Measurements from ENCODE around the gene YES1. TPM values are rescaled to one million over a fixed set of nuclear protein-coding genes. Genes with fewer than 3 reads are reported as not detected.

The YES1 gene
- total RNA-seq, 1 experiment from 2014 or later = 61.2 TPM

DNA sequence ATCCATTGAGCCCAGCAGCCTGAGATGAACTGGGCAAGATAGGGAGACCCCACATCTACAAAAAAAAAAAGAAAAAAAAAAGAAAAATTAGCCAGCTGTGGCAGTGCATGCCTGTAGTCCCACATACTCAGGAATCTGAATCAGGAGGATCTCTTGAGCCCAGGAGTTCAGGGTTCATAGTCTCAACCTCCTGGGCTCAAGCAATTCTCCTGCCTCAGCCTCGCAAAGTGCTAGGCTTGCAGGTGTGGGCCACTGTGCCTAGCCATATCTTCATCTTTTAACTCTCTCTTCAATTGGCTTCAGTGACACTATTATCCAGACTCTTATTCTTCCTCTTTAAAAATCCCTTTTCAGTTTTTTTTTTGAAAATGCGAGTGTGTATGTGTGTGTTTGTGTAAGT, 28.5 kb upstream of the YES1 start:
- TF ChIP-seq, protein P1, sequence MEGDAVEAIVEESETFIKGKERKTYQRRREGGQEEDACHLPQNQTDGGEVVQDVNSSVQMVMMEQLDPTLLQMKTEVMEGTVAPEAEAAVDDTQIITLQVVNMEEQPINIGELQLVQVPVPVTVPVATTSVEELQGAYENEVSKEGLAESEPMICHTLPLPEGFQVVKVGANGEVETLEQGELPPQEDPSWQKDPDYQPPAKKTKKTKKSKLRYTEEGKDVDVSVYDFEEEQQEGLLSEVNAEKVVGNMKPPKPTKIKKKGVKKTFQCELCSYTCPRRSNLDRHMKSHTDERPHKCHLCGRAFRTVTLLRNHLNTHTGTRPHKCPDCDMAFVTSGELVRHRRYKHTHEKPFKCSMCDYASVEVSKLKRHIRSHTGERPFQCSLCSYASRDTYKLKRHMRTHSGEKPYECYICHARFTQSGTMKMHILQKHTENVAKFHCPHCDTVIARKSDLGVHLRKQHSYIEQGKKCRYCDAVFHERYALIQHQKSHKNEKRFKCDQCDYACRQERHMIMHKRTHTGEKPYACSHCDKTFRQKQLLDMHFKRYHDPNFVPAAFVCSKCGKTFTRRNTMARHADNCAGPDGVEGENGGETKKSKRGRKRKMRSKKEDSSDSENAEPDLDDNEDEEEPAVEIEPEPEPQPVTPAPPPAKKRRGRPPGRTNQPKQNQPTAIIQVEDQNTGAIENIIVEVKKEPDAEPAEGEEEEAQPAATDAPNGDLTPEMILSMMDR (IDR thresholded peaks at IDR 0.05; ENCODE audit: unreplicated experiment) = no peak
- no peak overlapping the region for H3K27ac Mint-ChIP-seq (ENCODE audit: unreplicated experiment)
- H3K4me1 Mint-ChIP-seq (ENCODE audit: low read depth, unreplicated experiment) = peaks cover 7% of the 10 kb centered on the region
- no peak overlapping the region for H3K4me3 Mint-ChIP-seq (ENCODE audit: low read depth, unreplicated experiment)
- CTCF ChIA-PET = interaction anchor here (1.4 to 1.8 kb wide), 2 partner anchors 8 to 101 kb away, joined by 3 read pairs; no protein-coding TSS in a partner anchor
- no peaks in the 10 kb centered on the region for H3K27me3 Mint-ChIP-seq (ENCODE audit: unreplicated experiment)
- BruUV-seq (replicated peaks) = no TSS peak
- intact Hi-C loops (cut with micrococcal nuclease; ENCODE audit: unreplicated experiment) = loop anchor here (10.0 kb wide), 1 partner anchor 1804 kb away; no protein-coding TSS in a partner anchor
- H3K36me3 Mint-ChIP-seq (ENCODE audit: insufficient read depth, unreplicated experiment) = no peaks in the 10 kb centered on the region
- DNase-seq = no peak
- no peaks in the 10 kb centered on the region for H3K9me3 Mint-ChIP-seq (ENCODE audit: low read depth, unreplicated experiment)

GRCh38 chr18:840023-840408, 28.0 kb upstream of the YES1 start:
- TF ChIP-seq, protein P1 (IDR thresholded peaks at IDR 0.05; ENCODE audit: unreplicated experiment) = no peak
- Mint-ChIP-seq H3K9me3 (ENCODE audit: low read depth, unreplicated experiment) (no peaks in the 10 kb centered on the region), H3K4me3 (ENCODE audit: low read depth, unreplicated experiment) (no peak overlapping the region), H3K27ac (ENCODE audit: unreplicated experiment) (no peak overlapping the region), H3K4me1 (ENCODE audit: low read depth, unreplicated experiment) (peaks cover 2% of the 10 kb centered on the region), H3K36me3 (ENCODE audit: insufficient read depth, unreplicated experiment) (no peaks in the 10 kb centered on the region), H3K27me3 (ENCODE audit: unreplicated experiment) (no peaks in the 10 kb centered on the region)
- DNase-seq = no peak
- BruUV-seq (replicated peaks) = no TSS peak
- CTCF ChIA-PET = interaction anchor here (0.5 to 1.8 kb wide), 4 partner anchors 8 to 216 kb away, joined by 3 to 23 read pairs (median 4); no protein-coding TSS in a partner anchor
- intact Hi-C loops (cut with micrococcal nuclease; ENCODE audit: unreplicated experiment) = loop anchor here (10.0 kb wide), 1 partner anchor 1805 kb away; no protein-coding TSS in a partner anchor

DNA sequence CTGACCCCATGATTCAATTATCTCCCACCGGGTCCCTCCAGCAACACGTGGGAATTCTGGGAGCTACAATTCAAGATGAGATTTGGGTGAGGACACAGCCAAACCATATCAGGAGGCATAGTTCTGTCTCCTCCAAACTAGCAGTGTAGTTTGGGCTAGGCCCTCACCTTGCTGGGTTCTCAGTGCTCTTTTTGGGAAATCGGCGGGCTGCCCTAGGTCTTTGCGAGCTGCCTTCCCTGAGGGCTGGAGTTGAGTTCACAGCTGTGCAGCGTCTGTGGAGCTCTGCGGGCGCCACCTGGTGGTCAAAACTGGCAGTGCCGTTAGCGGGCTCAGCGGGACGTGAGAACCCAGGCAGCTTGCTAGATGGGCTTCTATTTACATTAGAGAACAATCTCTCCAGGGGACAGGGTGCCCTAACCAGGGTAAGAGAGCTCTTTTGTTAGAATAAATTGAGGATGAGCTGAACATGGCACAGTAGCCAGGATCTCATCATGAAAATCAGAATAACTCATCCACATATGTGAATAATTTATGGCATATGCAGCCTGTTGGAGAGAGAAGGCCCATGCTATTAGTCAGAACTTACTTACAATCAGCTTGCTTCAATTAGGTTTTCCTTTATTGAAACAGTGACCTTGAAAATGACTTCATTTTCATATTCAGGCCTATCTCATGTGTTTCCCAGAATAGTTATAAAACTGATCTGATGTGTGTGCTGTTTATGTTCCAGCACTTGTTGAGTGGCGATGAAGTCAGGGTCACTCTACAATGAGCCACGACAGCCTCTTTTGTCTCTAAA, 27.4 kb upstream of the YES1 start:
- Mint-ChIP-seq H3K27ac (ENCODE audit: unreplicated experiment) (no peak overlapping the region), H3K4me3 (ENCODE audit: low read depth, unreplicated experiment) (no peak overlapping the region), H3K36me3 (ENCODE audit: insufficient read depth, unreplicated experiment) (no peaks in the 10 kb centered on the region), H3K9me3 (ENCODE audit: low read depth, unreplicated experiment) (no peaks in the 10 kb centered on the region), H3K27me3 (ENCODE audit: unreplicated experiment) (no peaks in the 10 kb centered on the region), H3K4me1 (ENCODE audit: low read depth, unreplicated experiment) (no peaks in the 10 kb centered on the region)
- intact Hi-C loops (cut with micrococcal nuclease; ENCODE audit: unreplicated experiment) = loop anchor here (2.0 to 10.0 kb wide), 3 partner anchors 97 to 1805 kb away; no protein-coding TSS in a partner anchor
- CTCF ChIA-PET = interaction anchor here (0.5 to 1.8 kb wide), 9 partner anchors 9 to 1384 kb away, joined by 3 to 23 read pairs (median 4); partner anchors contain the start of gene ENOSF1
- peak; percentile 91 for DNase-seq
- TF ChIP-seq, protein P1 (IDR thresholded peaks at IDR 0.05; ENCODE audit: unreplicated experiment) = peak; percentile 97
- BruUV-seq (replicated peaks) = no TSS peak

GRCh38 chr18:837922-838321, 25.9 kb upstream of the YES1 start:
- Mint-ChIP-seq H3K9me3 (ENCODE audit: low read depth, unreplicated experiment) (no peaks in the 10 kb centered on the region), H3K4me3 (ENCODE audit: low read depth, unreplicated experiment) (no peak overlapping the region), H3K36me3 (ENCODE audit: insufficient read depth, unreplicated experiment) (no peaks in the 10 kb centered on the region), H3K27me3 (ENCODE audit: unreplicated experiment) (peaks cover 7% of the 10 kb centered on the region), H3K4me1 (ENCODE audit: low read depth, unreplicated experiment) (no peaks in the 10 kb centered on the region), H3K27ac (ENCODE audit: unreplicated experiment) (no peak overlapping the region)
- TF ChIP-seq, protein P1 (IDR thresholded peaks at IDR 0.05; ENCODE audit: unreplicated experiment) = no peak
- BruUV-seq (replicated peaks) = no TSS peak
- CTCF ChIA-PET = no interaction called here
- DNase-seq = no peak
- intact Hi-C loops (cut with micrococcal nuclease; ENCODE audit: unreplicated experiment) = loop anchor here (2.0 kb wide), 2 partner anchors 95 to 213 kb away; no protein-coding TSS in a partner anchor

Measured in Calu3 (cell line).